H9 (cell line): ENCODE results near the gene KLF13. TPM values are rescaled to one million over a fixed set of nuclear protein-coding genes. Genes with fewer than 3 reads are reported as not detected.

Source experiments
- DNase-seq: peaks from one replicate; pipeline ENCODE4 v3.0.0-alpha.2; 2017
- H2AFZ ChIP-seq: one replicate; pipeline ENCODE4 v1.6.1; 2013; ENCODE audit warnings: mild to moderate bottlenecking, low read length, control low read depth, moderate library complexity
- H2AK5ac ChIP-seq: 2 replicates; pipeline ENCODE4 v1.6.1; 2013; ENCODE audit warnings: low read length, control low read depth, mixed read lengths; ENCODE audit not compliant: insufficient read length
- H2BK120ac ChIP-seq: one replicate; pipeline ENCODE4 v1.6.1; 2013; ENCODE audit warnings: low read depth, mild to moderate bottlenecking, low read length, control low read depth, inconsistent platforms; ENCODE audit not compliant: poor library complexity, severe bottlenecking
- H2BK12ac ChIP-seq: 2 replicates; pipeline ENCODE4 v1.6.1; 2013; ENCODE audit warnings: low read length, control low read depth, mixed read lengths, low read depth; ENCODE audit not compliant: insufficient read length
- H2BK15ac ChIP-seq: 2 replicates; pipeline ENCODE4 v1.6.1; 2013; ENCODE audit warnings: low read depth, low read length, control low read depth
- H2BK20ac ChIP-seq: one replicate; pipeline ENCODE4 v1.6.1; 2013; ENCODE audit warnings: low read depth, mild to moderate bottlenecking, low read length, control low read depth, inconsistent platforms; ENCODE audit not compliant: poor library complexity, severe bottlenecking
- H2BK5ac ChIP-seq: 2 replicates; pipeline ENCODE4 v1.6.1; 2013; ENCODE audit warnings: low read length, control low read depth, mixed read lengths; ENCODE audit not compliant: insufficient read length
- H3K14ac ChIP-seq: 2 replicates; pipeline ENCODE4 v1.6.1; 2013; ENCODE audit warnings: low read length, control low read depth; ENCODE audit not compliant: insufficient read depth
- H3K18ac ChIP-seq: 2 replicates; pipeline ENCODE4 v1.6.1; 2013; ENCODE audit warnings: low read depth, mild to moderate bottlenecking, mixed read lengths, low read length, control low read depth; ENCODE audit not compliant: insufficient read length
- H3K23ac ChIP-seq: 2 replicates; pipeline ENCODE4 v1.6.1; 2013; ENCODE audit warnings: low read length, control low read depth, mixed read lengths, low read depth; ENCODE audit not compliant: insufficient read length
- H3K23me2 ChIP-seq: 2 replicates; pipeline ENCODE4 v1.6.1; 2013; ENCODE audit warnings: low read depth, mild to moderate bottlenecking, mixed read lengths, low read length, control low read depth; ENCODE audit not compliant: insufficient read length, poor library complexity, severe bottlenecking
- H3K27ac ChIP-seq: 2 replicates; pipeline ENCODE4 v1.5.1; 2013; ENCODE audit warnings: low read length, control low read depth, mixed read lengths, low read depth; ENCODE audit not compliant: insufficient read length
- H3K27me3 ChIP-seq: 2 replicates; pipeline ENCODE4 v1.6.1; 2013; ENCODE audit warnings: low read length, control low read depth, inconsistent platforms; ENCODE audit not compliant: insufficient read depth
- H3K4ac ChIP-seq: 2 replicates; pipeline ENCODE4 v1.6.1; 2013; ENCODE audit warnings: low read depth, mild to moderate bottlenecking, control low read depth, inconsistent platforms, low read length, moderate library complexity
- H3K4me1 ChIP-seq: 2 replicates; pipeline ENCODE4 v1.6.1; 2013; ENCODE audit warnings: low read length, control low read depth, inconsistent platforms; ENCODE audit not compliant: insufficient read depth
- H3K4me2 ChIP-seq: 2 replicates; pipeline ENCODE4 v1.6.1; 2013; ENCODE audit warnings: low read length, control low read depth, mixed read lengths; ENCODE audit not compliant: insufficient read length, insufficient read depth
- H3K56ac ChIP-seq: 2 replicates; pipeline ENCODE4 v1.6.1; 2013; ENCODE audit warnings: low read depth, mild to moderate bottlenecking, mixed read lengths, low read length, control low read depth; ENCODE audit not compliant: insufficient read length
- H3K79me1 ChIP-seq: 2 replicates; pipeline ENCODE4 v1.6.1; 2013; ENCODE audit warnings: low read depth, mild to moderate bottlenecking, moderate library complexity, low read length, control low read depth, inconsistent platforms; ENCODE audit not compliant: insufficient read depth, poor library complexity, severe bottlenecking
- H3K79me2 ChIP-seq: 2 replicates; pipeline ENCODE4 v1.6.1; 2013; ENCODE audit warnings: low read length, control low read depth, inconsistent platforms; ENCODE audit not compliant: insufficient read depth
- H3K9ac ChIP-seq: 2 replicates; pipeline ENCODE4 v1.6.1; 2013; ENCODE audit warnings: low read length, control low read depth, mixed read lengths; ENCODE audit not compliant: insufficient read length; ENCODE audit errors: extremely low read depth
- H3K9me3 ChIP-seq: one replicate; pipeline ENCODE4 v1.6.1; 2013; ENCODE audit warnings: low read depth, low read length, inconsistent platforms; ENCODE audit not compliant: control insufficient read depth
- H3T11ph ChIP-seq: one replicate; pipeline ENCODE4 v1.6.1; 2013; ENCODE audit warnings: mild to moderate bottlenecking, low read length, control low read depth, inconsistent platforms
- H4K20me1 ChIP-seq: one replicate; pipeline ENCODE4 v1.6.1; 2013; ENCODE audit not compliant: control insufficient read depth, insufficient read length, insufficient read depth
- H4K5ac ChIP-seq: 2 replicates; pipeline ENCODE4 v1.6.1; 2013; ENCODE audit warnings: low read depth, mild to moderate bottlenecking, mixed read lengths, low read length, control low read depth; ENCODE audit not compliant: insufficient read length
- H4K8ac ChIP-seq: replicated peaks from 2 replicates; pipeline ENCODE4 v1.6.1; 2013; ENCODE audit warnings: low read length, control low read depth, mixed read lengths, low read depth; ENCODE audit not compliant: insufficient read length
- H4K91ac ChIP-seq: 2 replicates; pipeline ENCODE4 v1.6.1; 2013; ENCODE audit warnings: low read depth, mild to moderate bottlenecking, moderate library complexity, mixed read lengths, low read length, control low read depth; ENCODE audit not compliant: insufficient read length
- H3K27ac Mint-ChIP-seq, 3 experiments: 2 replicates in 2 of 3; 3 replicates in 1 of 3; pipeline ENCODE4 v1.8.0; 2020 to 2021; ENCODE audit warnings: mixed read lengths in 3 of 3, mild to moderate bottlenecking in 1 of 3, moderate library complexity in 1 of 3
- H3K27me3 Mint-ChIP-seq: 2 replicates; pipeline ENCODE4 v1.8.0; 2021; ENCODE audit warnings: low read depth, mild to moderate bottlenecking, moderate library complexity, mixed read lengths
- H3K36me3 Mint-ChIP-seq, 3 experiments: 2 replicates in 2 of 3; 3 replicates in 1 of 3; pipeline ENCODE4 v1.8.0; 2020 to 2021; ENCODE audit warnings: low read depth in 3 of 3, mixed read lengths in 3 of 3; ENCODE audit not compliant: insufficient read depth in 1 of 3
- H3K4me1 Mint-ChIP-seq, 2 experiments: 2 replicates each; pipeline ENCODE4 v1.8.0; 2020; ENCODE audit warnings: mixed read lengths in 2 of 2
- H3K4me3 Mint-ChIP-seq, 2 experiments: 2 replicates in 1 of 2; 3 replicates in 1 of 2; pipeline ENCODE4 v1.8.0; 2020 to 2021; ENCODE audit warnings: mild to moderate bottlenecking in 2 of 2, mixed read lengths in 2 of 2, moderate library complexity in 1 of 2
- H3K9me3 Mint-ChIP-seq, 2 experiments: 2 replicates in 1 of 2; 3 replicates in 1 of 2; pipeline ENCODE4 v1.8.0; 2020; ENCODE audit warnings: mild to moderate bottlenecking in 2 of 2, mixed read lengths in 2 of 2, moderate library complexity in 1 of 2
- CTCF ChIP-seq: fragments of 200-600 bp; sonication (generic); conservative IDR thresholded peaks from 3 replicates; pipeline ENCODE4 v1.8.0; 2021; ENCODE audit warnings: antibody characterized with exemption, mild to moderate bottlenecking
- WGBS: extraction: QIAGEN DNeasy Blood & Tissue Kit; methylation state at CpG from one replicate; pipeline ENCODE4 v1.1.7; 2013; ENCODE audit warnings: missing lambda C conversion rate, low lambda C conversion rate, mixed read lengths; ENCODE audit not compliant: insufficient read length; ENCODE audit errors: extremely low coverage; 5-methylcytosine and 5-hydroxymethylcytosine counted together
- total RNA-seq: library from RNA; stranded (reverse); gene quantifications from 2 replicates; pipeline ENCODE4 v1.2.1, GENCODE V29; 2021

The KLF13 gene
- total RNA-seq, 1 experiment from 2014 or later, result 33.4 TPM

- Mint-ChIP-seq H3K4me1 (peaks cover 73 to 81% of the 10 kb centered on the region in 2 experiments), H3K9me3 (no peaks in the 10 kb centered on the region; a peak in 1 of 5 replicates), H3K4me3 (peak overlapping the region; percentile 24 to 76; a peak in 3 of 5 replicates), H3K36me3 (no peaks in the 10 kb centered on the region; a peak in 1 of 7 replicates), H3K27ac (peak overlapping the region; percentile 90 to 99 (median 95)), H3K27me3 (peaks cover 10% of the 10 kb centered on the region; the same call in 1 of the 2 replicates)
- H3K18ac ChIP-seq, result peak overlapping the region; percentile 71
- H2BK5ac ChIP-seq, result no peak overlapping the region
- no peak overlapping the region for H3T11ph ChIP-seq
- no peak overlapping the region for H4K5ac ChIP-seq
- H3K9ac ChIP-seq, result no peak overlapping the region
- peak overlapping the region; percentile 31 for H4K91ac ChIP-seq
- H3K27ac ChIP-seq, result no peak overlapping the region
- WGBS, result no CpG with 5 or more reads among the region's 30 CpGs
- H3K23me2 ChIP-seq, result no peaks in the 10 kb centered on the region
- no peak overlapping the region for H3K4me2 ChIP-seq
- H3K9me3 ChIP-seq, result no peaks in the 10 kb centered on the region
- no peak overlapping the region for H3K56ac ChIP-seq
- H2BK20ac ChIP-seq, result no peak overlapping the region
- H2AK5ac ChIP-seq, result no peak overlapping the region
- H3K79me2 ChIP-seq, result no peaks in the 10 kb centered on the region
- H3K23ac ChIP-seq, result no peak overlapping the region
- DNase-seq, result peak; percentile 98
- no peak overlapping the region for H2BK120ac ChIP-seq
- peak overlapping the region; percentile 31 for H2BK12ac ChIP-seq
- H3K27me3 ChIP-seq, result no peaks in the 10 kb centered on the region
- no peak overlapping the region for H4K8ac ChIP-seq
- H3K4me1 ChIP-seq, result peaks cover 14% of the 10 kb centered on the region; the same call in 1 of the 2 replicates
- no peak overlapping the region for H3K4ac ChIP-seq
- H3K14ac ChIP-seq, result peak overlapping the region; percentile 83
- no peaks in the 10 kb centered on the region for H4K20me1 ChIP-seq
- TF ChIP-seq CTCF, result no peak
- no peak overlapping the region for H2AFZ ChIP-seq
- no peaks in the 10 kb centered on the region for H3K79me1 ChIP-seq
- H2BK15ac ChIP-seq, result no peak overlapping the region
These were observed 20.0 kb upstream of the KLF13 start for GRCh38 chr15:31306426-31307269.
